Testis (tissue), 5 donors: ENCODE results near the gene SF3B4. TPM values are rescaled to one million over a fixed set of nuclear protein-coding genes. Genes with fewer than 3 reads are reported as not detected.

ENCODE experiments used
- DNase-seq: peaks from one replicate; pipeline ENCODE4 v3.0.0-alpha.2; 2019
- H3K27ac ChIP-seq, 2 donors: fragments of 200-600 bp; sonication (generic); one replicate each; pipeline ENCODE4 v1.5.1; 2019
- H3K27me3 ChIP-seq: fragments of 200-600 bp; sonication (generic); one replicate; pipeline ENCODE4 v1.5.1; 2019
- H3K36me3 ChIP-seq: fragments of 200-600 bp; sonication (generic); one replicate; pipeline ENCODE4 v1.5.1; 2017; ENCODE audit warnings: low read depth; ENCODE audit errors: missing control alignments
- H3K4me1 ChIP-seq: fragments of 200-600 bp; sonication (generic); one replicate; pipeline ENCODE4 v1.5.1; 2019
- H3K4me3 ChIP-seq, 2 donors: fragments of 200-600 bp; sonication (generic); one replicate each; pipeline ENCODE4 v1.5.1; 2017 to 2019
- H3K9me3 ChIP-seq: fragments of 200-600 bp; sonication (generic); one replicate; pipeline ENCODE4 v1.5.1; 2017
- CTCF ChIP-seq, 3 experiments: fragments of 450-650 bp in 2 of 3; fragments of 200-600 bp in 1 of 3; sonication (generic) in 1 of 3; IDR thresholded peaks; one replicate each; pipeline ENCODE4 v1.5.1; 2016 to 2019; ENCODE audit warnings: antibody characterized with exemption in 3 of 3, mild to moderate bottlenecking in 2 of 3, moderate library complexity in 1 of 3
- POLR2A ChIP-seq: fragments of 450-650 bp; IDR thresholded peaks from one replicate; pipeline ENCODE4 v1.6.1; 2017; ENCODE audit warnings: antibody characterized with exemption, mild to moderate bottlenecking, moderate library complexity
- WGBS, 2 donors: methylation state at CpG; one replicate each; pipeline ENCODE4 v1.1.5; 2018; 5-methylcytosine and 5-hydroxymethylcytosine counted together
- intact Hi-C: fragments of 100-400 bp; cut with DNase I; formaldehyde crosslinking; loops from one replicate; pipeline ENCODE4 v1.15.1; 2023; ENCODE audit warnings: low total_unique reads
- long read RNA-seq, 2 donors: transcript quantifications; one replicate each; lab custom pipeline, GENCODE V29; 2026
- polyA plus RNA-seq: library from polyadenylated mRNA; stranded (reverse); fragments of 350-450 nt; fragmentation: Illumina TruSeq; extraction: RNeasy Lipid Tissue Mini Kit (QIAGEN cat#74804); gene quantifications from one replicate; pipeline ENCODE4 v1.2.3, GENCODE V29; 2014; ENCODE audit warnings: low read depth, low replicate concordance; ENCODE audit not compliant: insufficient read depth
- total RNA-seq, 2 donors: library from RNA; depleted of rRNA; stranded (reverse); fragments of >200 nt; gene quantifications; one replicate each; pipeline ENCODE4 v1.2.3, GENCODE V29; 2016

The SF3B4 gene
- total RNA-seq (10 to 100 TPM; 30.2 to 32.1 TPM), polyA plus RNA-seq (121 TPM)
- long read RNA-seq, donor 1, transcript SF3B4-201 (6 exons, 2,085 nt): major isoform, 44 of 49 reads
- long read RNA-seq, donor 1, partial matches to known transcripts: 5 of 49 reads
- long read RNA-seq, donor 1, other reads (novel, unspliced or antisense): 0 of 49 reads
- long read RNA-seq, donor 2, transcript SF3B4-201 (6 exons, 2,085 nt): major isoform, 22 of 29 reads
- long read RNA-seq, donor 2, partial matches to known transcripts: 7 of 29 reads
- long read RNA-seq, donor 2, other reads (novel, unspliced or antisense): 0 of 29 reads

GRCh38 chr1:149927563-149928400, at the start of gene SF3B4:
Gene SF3B4, minus strand, starts transcription at chr1:149927803. Its CDS starts 44 bp downstream, at chr1:149927759.
- H3K36me3 ChIP-seq: no peaks in the 10 kb centered on the region
- DNase-seq: peak; percentile 97
- 1% methylated on average over 38 to 47 of the region's 47 CpGs for WGBS, 2 donors
- H3K27me3 ChIP-seq: no peaks in the 10 kb centered on the region
- no peaks in the 10 kb centered on the region for H3K9me3 ChIP-seq
- intact Hi-C loops: no loop called here
- H3K4me3 ChIP-seq: peak within 1 kb of the TSS; percentile 90 to 91
- H3K27ac ChIP-seq: peak within 1 kb of the TSS; percentile 91 to 94
- no peak for TF ChIP-seq CTCF (IDR thresholded peaks at IDR 0.05)
- peak; percentile 89 for TF ChIP-seq POLR2A
- H3K4me1 ChIP-seq: peaks cover 23% of the 10 kb centered on the region

GRCh38 chr1:149977345-149977744, 49.7 kb upstream of the SF3B4 start:
- Histone ChIP-seq H3K27me3 (no peaks in the 10 kb centered on the region), H3K4me3 (no peak overlapping the region), H3K36me3 (no peaks in the 10 kb centered on the region), H3K9me3 (no peaks in the 10 kb centered on the region), H3K4me1 (no peaks in the 10 kb centered on the region), H3K27ac (no peak overlapping the region)
- DNase-seq: no peak
- 89 to 93% methylated on average over 3 of the region's 3 CpGs for WGBS, 2 donors
- TF ChIP-seq CTCF (IDR thresholded peaks at IDR 0.05) (no peak), POLR2A (no peak)
- intact Hi-C loops: loop anchor here (10.0 kb wide), 1 partner anchor 77 kb away; no protein-coding TSS in a partner anchor

- no peak overlapping the region for H3K27ac ChIP-seq
- TF ChIP-seq CTCF (IDR thresholded peaks at IDR 0.05): no peak
- TF ChIP-seq POLR2A: no peak
- no peaks in the 10 kb centered on the region for H3K36me3 ChIP-seq
- H3K27me3 ChIP-seq: no peaks in the 10 kb centered on the region
- no peak overlapping the region for H3K4me3 ChIP-seq
- H3K4me1 ChIP-seq: no peaks in the 10 kb centered on the region
- WGBS, 2 donors: 92 to 95% methylated on average over 2 of the region's 2 CpGs
- H3K9me3 ChIP-seq: no peaks in the 10 kb centered on the region
- no peak for DNase-seq
- intact Hi-C loops: loop anchor here (10.0 kb wide), 1 partner anchor 82 kb away; no protein-coding TSS in a partner anchor
Observed at GRCh38 chr1:149972547-149972946, 44.9 kb upstream of the SF3B4 start.

GRCh38 chr1:149967646-149968045, 40.0 kb upstream of the SF3B4 start:
- H3K4me1 ChIP-seq: peaks cover 15% of the 10 kb centered on the region
- no peaks in the 10 kb centered on the region for H3K27me3 ChIP-seq
- intact Hi-C loops: no loop called here
- no peak overlapping the region for H3K4me3 ChIP-seq
- no peaks in the 10 kb centered on the region for H3K9me3 ChIP-seq
- H3K27ac ChIP-seq: no peak overlapping the region
- TF ChIP-seq POLR2A: no peak
- no peak for TF ChIP-seq CTCF (IDR thresholded peaks at IDR 0.05)
- no peaks in the 10 kb centered on the region for H3K36me3 ChIP-seq
- no peak for DNase-seq
